Glomerular visceral epithelial cell (primary cell): ENCODE measurements around the gene OR5M10.
"Not testable (repeated sequence)": the region's sequence is repeated elsewhere in the genome, so short reads cannot be mapped to it uniquely, and the experiment has no call there.

ENCODE experiments used
- DNase-seq: peaks from one replicate; pipeline ENCODE4 v3.0.0-alpha.2; 2016; ENCODE audit errors: extremely low spot score

The OR5M10 gene

DNA sequence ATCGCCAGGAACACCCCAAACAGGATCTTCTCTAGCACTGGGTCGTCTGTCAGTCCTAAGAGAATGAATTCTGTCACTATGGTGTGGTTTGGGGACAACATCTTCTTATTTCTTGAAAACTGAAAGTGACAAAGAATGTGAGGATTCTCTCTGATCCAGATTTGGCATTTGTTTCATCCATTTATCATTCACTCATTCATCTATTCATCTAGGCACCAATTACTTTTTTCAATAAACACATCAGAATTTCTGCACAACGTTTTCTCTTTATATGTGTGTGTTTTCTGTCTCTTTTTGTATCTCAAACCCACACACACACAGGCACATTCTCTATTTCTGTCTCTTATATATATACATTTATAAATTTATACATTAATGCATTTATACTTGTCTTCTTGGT, at the start of gene OR5M10:
TSS of gene OR5M10 (minus strand) at position 101 of the 400 bp plus-strand sequence. CDS start at position 101, 0 bp downstream.
- DNase-seq: no peak

DNA sequence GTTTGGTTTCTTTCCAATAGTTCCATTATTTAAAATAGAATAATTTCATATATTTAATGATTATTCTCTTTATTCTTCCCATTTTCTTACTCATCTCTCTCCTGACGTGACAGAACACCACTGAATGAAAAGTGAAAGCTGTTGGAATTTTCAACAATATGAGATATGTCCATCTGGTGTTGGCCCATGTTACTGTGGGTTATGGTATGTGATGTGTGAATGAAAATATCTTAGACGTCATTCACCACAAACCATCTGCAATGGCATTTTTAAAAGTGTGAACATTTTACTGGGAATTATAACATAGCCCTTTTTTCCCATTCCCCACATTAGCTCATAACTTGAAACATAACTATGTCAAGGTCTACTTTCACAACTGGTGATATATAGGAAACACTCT, 48.4 kb upstream of the OR5M10 start:
- DNase-seq: no peak

DNA sequence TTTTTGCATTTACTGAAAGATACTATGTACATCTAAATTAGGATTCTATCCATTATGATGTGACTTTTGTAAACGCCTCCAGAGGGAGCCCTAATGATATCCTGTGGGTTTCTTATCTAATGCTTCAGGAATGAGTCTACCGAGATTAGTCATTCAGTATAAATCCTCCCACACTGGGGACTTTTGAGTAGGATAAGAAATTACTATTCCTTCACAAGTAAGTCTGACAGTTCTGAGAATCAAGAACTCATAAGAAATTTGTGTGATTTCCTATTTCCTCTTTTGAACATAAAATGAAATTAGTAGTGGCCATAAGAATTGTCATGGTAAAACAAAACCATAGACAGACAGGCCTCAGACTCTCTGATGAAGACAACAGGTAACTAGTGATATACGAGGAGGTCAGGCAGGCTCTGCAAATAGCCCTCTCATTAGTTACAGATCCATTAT, 47.2 kb upstream of the OR5M10 start:
- DNase-seq: peak; percentile 44

DNA sequence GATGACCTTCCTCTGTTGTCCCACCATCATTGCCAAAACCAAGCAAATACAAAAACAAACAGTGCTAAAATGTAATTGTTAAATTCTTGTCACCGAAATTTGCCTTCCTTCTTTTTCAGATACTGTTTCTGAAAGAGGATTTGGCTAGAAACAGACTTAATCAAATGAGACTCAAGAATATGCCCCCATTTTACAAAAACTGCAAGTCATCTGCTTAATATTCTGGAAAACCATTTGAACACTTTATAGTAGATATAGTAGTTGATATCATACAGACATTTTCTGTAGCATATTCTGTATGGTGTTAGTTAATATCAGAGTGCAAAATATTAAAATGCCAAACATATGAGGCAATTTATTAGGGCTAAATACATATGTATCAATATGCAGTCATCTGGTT, 33.7 kb upstream of the OR5M10 start:
- no peak for DNase-seq

- not testable (repeated sequence) for DNase-seq
Measured at GRCh38 chr11:56592088-56592717, 14.7 kb upstream of the OR5M10 start.

GRCh38 chr11:56558574-56558973, 18.9 kb downstream of the OR5M10 start:
- DNase-seq: no peak

GRCh38 chr11:56554691-56555090, 22.8 kb downstream of the OR5M10 start:
- DNase-seq: not testable (repeated sequence)

DNA sequence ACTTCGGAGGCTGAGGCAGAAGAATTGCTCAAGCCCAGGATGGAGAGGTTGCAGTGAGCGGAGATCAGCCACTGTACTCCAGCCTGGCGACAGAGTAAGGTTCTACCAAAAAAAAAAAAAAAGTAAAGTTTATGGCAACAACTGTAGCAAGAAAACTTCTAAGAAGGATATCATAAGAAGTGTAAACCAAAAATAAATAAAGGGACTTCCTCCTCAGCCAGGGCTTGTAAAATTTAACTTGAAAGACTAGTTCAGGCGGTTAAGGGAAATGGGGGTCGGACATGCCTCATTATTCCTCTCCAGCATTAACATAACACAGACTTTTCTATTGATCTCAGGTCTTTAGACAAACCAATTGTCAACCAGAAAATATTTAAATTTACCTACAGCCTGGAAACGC, 32.0 kb downstream of the OR5M10 start:
- no peak for DNase-seq

DNA sequence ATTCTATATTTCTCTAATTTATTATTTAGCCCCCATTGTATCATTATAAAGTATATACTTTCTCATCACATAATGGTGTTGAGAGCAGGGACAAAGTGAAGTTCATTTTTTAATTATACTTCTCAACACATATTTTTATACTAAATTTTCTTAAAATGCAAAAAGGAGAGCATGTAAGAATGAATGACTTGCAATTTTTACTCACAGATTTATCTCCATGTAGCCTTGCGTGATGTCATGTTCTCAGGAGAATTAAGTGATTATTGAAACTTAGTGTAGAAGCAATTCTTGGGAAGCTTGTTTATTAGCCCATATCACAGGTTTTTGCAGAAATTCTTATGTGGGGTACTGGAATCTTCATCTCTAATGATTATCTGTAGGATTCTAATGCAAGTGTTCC, 33.8 kb downstream of the OR5M10 start:
- DNase-seq: no peak

GRCh38 chr11:56543157-56543556, 34.4 kb downstream of the OR5M10 start, which contains the start of gene OR5M11:
OR5M11 (minus strand) TSS chr11:56543257; CDS start chr11:56543257, 0 bp downstream.
- DNase-seq: no peak

- DNase-seq: no peak
Measured at GRCh38 chr11:56533054-56533740, 44.3 kb downstream of the OR5M10 start.

GRCh38 chr11:56531856-56532255, 45.7 kb downstream of the OR5M10 start:
- DNase-seq: no peak
